GM19240 (cell line): Measurements from ENCODE around the gene C5AR1.
A peak's percentile ranks its signal among the peaks of the same experiment; 100 is the strongest.
"Not testable (repeated sequence)": the region's sequence is repeated elsewhere in the genome, so short reads cannot be mapped to it uniquely, and the experiment has no call there.

Source experiments
- DNase-seq: peaks from one replicate; pipeline ENCODE4 v3.0.0; 2011; ENCODE audit warnings: low spot score; ENCODE audit not compliant: insufficient read length

Gene C5AR1

DNA sequence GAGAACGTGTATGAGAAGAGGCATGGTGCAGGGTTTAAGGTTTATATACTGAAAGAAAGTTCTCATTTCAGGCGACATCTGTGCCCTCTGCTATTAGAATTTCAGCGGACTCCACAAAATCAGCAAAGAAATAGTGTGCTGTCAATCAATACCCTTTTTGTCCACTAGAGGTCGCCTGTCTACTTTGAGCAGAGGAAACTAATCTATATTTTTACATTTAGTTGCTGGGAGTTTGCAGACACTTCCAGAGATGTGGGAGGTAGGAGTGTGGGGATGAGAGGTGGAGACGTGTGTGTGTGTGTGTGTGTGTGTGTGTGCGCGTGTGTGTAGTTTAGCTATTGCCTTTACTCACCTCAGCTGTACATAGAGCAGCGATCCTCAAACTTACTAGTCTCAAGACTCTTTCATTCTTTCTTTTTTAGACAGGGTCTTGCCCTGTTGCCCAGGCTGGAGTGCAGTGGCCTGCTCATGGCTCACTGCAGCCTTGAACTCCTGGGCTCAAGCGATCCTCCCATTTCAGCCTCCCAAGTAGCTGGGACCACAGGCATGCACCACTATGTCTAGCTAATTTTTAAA is 25.2 kb upstream of the C5AR1 start:
- DNase-seq = no peak

DNA sequence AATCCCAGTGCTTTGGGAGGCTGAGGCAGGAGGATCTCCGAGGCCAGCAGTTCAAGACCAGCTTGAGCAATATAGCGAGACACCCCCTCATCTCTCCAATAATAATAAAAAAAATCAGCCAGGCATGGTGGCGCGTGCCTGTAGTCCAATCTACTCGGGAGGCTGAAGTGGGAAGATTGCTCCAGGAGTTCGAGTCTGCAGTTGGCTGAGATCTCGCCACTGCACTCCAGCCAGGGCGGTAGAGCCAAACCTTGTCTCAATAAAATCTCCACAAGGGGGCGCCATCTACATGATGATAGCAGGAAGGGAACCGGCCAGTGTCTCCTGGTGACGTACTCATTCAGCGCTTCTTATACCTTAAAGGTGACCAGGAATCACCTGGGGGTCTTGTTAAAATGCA is 13.6 kb upstream of the C5AR1 start:
- DNase-seq = peak; percentile 79

DNA sequence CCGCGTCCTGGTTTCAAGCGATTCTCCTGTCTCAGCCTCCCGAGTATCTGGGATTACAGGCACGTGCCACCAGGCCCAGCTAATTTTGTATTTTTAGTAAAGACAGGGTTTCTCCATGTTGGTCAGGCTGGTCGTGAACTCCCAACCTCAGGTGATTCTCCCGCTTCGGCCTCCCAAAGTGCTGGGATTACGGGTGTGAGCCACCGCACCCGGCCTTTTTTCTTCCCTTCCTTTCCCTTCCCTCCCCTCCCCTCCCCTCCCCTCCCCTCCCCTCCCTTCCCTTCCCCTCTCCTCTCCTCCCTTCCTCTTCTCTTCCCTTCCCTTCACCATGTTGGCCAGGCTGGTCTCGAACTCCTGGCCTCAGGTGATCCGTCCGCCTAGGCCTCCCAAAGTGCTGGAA is 8.8 kb upstream of the C5AR1 start:
- DNase-seq = not testable (repeated sequence)

DNA sequence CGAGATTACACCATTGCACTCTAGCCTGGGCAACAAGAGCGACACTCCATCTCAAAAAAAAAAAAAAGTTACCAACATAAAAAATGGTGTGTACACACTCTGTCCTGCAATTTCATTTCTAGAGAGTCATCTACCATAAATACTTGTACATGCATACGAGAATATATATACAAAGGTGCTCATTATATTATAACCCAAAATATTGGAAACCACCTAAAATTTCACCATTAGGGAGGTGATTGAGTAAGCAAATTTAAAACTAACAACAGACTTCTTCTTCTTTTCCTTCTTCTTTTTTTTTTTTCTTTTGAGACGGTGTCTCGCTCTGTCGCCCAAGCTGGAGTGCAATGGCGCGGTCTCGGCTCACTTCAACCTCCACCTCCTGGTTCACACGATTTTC is 7.4 kb upstream of the C5AR1 start:
- no peak for DNase-seq

DNA sequence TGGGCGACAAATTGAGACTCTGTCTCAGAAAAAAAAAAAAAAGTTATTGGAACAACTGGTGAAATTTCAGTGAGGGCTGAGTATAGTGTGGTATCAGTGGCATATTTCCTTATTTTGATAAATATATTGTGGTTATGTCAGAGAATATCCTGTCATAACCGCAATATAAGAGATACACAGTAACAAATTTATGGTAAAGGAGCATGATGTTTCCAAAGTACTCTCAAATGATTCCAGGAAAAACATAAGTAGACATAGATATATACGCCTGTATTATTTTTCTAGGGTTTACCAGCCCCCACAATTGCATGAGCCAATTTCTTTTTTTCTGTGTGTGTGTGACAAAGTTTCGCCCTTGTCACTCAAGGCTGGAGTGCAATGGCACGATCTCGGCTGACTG is 5.7 kb upstream of the C5AR1 start:
- DNase-seq = no peak

DNA sequence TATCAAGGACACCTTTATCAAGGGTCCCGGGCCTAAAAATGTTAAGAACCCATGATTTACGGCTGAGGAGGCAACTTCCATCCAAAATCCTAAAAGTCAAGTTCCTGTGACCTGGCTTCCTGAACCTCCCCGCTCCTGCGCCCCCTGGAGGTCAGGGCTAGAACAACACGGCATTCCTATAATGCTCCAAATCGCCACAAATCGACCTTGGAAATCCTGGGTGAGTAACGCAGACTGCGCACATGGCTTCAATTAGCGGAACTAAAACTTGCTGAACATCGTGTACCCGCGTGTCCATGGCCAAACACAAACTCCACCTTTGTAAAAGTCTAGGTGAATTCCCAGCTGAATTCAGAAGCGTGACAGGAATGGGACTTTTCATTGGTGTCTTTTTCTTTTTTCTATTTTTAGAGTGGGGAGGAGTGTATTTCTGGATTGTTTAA is 4.3 kb upstream of the C5AR1 start:
- DNase-seq = peak; percentile 27

DNA sequence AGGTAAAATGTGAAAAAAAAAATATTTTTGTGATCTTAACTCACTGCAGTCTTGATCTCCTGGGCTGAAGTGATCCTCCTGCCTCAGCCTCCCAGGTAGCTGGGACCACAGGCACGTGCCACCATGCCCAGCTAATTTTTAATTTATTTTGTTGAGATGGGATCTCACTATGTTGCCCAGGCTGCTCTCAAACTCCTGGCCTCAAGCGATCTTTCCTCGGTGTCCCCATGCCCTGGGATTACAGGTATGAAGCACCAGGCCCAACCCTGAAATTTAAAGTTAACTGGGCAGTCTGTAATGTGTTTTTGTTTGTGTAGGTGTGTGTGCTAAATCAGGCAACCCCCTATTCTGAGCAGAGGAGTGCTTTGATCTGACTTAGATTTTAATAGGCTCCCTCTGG is 3.4 kb upstream of the C5AR1 start:
- no peak for DNase-seq

DNA sequence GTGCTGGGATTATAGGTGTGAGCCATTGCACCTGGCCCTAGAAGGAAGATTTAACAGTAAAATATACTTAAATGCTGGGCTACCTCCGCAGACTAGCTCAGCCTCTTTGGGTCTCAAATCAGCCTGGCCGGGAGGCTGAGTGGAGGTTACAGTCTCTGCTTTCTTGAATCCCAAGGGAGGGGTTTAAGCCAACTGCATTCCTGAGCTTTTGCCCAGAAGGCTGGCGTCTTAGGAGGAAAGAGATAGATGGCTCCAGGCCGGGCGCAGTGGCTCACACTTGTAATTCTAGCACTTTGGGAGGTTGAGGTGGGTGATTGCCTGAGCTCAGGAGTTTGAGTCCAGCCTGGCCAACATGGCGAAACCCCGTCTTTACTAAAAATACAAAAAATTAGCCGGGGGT is 623 bp upstream of the C5AR1 start:
- no peak for DNase-seq

DNA sequence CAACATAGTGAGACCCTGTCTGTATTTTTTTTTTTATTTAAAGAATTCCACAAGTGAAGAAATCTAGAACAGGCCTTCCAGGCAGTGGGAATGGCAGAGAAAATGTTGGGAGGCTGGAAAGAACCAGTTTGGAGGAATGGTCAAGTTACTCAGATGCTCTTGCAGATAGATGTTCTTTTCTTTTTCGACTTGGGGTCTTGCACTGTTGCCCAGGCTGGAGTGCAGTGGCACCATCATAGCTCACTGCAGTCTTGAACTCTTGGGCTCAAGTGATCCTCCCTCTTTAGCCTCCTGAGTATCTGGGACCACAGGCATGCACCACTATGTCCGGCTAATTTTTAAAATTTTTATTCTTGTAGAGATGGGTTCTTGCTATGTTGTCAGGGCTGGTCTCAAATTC is 662 bp downstream of the C5AR1 start:
- no peak for DNase-seq

DNA sequence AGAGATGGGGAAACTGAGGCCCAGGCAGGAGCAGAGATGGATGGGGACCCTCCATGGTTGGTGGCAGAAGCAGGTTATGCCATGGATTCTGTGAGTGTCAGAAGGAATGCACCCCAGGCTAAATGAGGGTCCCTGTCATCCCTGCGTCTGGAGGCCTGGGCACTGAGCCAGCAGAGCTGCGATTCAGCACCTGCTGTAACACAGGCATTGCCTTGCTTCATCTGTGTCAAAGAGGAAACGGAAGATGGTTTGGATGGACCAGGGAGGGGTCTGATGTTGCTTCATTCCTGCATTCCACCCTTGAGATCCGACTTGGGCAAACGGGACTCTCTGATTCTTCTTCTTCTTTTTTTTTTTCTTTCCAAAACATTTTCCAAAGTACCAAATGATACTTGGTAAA is 1.2 kb downstream of the C5AR1 start:
- no peak for DNase-seq

DNA sequence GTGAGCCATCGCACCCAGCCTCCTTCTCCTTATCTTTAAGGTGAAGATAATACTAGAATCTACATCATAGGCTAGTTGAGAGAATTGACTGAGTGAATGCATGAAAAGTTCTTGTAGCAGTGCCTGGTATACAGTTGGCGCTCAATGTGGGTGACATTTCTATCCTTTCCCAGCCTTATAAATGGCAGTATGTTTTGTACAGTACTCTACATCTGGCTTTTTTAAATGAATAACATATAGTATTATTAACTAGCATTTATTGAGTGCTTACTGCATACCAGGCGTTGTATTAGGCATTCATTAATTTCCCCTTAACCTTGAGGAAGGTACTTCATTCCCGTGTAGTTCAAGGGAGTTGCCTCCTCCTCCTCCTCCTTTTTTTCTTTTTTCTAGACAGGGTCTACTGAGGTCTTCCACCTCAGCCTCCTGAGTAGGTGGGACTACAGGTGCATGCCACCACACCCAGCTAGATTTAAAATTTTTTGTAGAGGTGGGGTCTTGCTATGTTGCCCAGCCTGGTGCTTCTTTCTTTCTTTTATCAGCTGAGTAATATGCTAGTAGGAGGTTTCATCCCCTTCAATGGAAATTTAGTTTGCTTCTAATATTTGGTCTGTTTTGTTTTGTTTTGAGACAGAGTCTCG is 2.8 kb downstream of the C5AR1 start:
- DNase-seq = no peak

DNA sequence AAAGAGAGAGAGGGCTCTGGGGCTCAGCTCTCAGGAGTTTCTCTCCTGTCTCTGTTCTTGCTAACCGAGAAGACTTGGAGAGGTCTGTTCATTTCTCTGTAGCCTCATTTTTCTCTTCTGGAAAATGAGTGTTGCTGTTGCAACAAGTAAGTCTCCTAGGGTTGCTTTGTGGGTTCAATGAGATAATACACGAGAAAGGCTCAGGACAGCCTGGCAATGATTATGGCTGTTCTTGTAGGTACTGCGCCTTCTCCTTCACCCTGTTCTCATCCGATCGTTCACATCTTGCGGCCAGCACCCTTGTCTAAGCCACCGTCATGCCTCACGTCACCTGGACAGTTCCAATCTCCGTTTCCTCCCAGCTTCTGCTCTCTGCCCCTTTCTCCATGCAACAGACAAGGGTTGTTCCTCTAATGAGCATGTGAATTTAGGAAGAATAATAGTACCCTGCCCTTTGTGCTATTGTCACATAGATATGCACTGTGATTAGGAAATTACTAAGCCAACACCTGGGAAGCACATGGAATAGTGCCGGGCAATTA is 4.2 kb downstream of the C5AR1 start:
- no peak for DNase-seq

DNA sequence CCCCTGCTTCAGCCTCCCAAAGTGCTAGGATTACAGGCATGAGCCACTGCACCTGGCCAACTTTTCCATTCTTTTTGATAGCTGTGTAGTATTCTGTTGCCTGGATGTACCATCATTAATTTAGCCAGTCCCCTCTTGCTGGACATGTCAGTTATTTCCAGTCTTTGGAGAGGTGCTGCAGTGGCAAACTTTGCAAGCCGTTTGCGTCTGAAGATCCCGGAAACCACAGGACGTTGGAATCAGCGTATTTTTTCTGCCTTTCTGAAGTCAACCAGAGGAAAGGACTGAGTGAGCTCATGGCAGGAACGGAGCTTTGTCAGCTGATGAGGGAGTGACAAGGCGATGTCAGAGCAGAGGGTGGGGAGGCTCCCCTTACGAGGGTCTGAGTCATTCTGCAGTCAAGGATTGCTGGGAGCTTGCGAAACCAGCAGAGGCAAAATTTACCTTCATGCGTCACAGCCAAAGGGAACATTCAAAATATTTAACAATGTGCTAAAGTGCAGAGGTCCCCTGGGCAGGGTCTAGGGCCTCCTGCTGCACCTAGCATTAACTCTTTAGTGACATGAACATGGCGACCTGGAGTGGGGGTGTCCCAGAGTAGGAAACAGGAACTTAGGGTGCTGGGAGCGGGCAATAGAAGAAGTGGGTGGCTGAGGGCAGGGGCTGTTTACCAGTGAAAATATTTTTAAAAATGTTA is 5.6 kb downstream of the C5AR1 start:
- no peak for DNase-seq

DNA sequence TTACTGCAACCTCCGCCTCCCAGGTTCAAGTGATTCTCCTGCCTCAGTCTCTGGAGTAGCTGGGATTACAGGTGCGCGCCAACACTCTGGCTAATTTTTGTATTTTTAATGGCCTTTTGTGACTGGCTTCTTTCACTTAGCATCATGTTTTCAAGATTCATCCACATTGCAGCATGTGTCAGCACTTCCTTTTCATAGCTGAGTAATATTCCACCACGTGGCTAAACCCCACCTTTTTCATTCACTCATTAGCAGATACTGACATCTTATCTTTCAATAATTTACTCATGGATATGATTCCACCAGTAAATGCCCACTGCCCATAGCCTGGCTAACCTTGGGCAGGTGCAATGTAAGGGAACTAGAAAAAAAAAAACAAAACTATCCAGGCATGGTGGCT is 6.9 kb downstream of the C5AR1 start:
- DNase-seq = no peak

DNA sequence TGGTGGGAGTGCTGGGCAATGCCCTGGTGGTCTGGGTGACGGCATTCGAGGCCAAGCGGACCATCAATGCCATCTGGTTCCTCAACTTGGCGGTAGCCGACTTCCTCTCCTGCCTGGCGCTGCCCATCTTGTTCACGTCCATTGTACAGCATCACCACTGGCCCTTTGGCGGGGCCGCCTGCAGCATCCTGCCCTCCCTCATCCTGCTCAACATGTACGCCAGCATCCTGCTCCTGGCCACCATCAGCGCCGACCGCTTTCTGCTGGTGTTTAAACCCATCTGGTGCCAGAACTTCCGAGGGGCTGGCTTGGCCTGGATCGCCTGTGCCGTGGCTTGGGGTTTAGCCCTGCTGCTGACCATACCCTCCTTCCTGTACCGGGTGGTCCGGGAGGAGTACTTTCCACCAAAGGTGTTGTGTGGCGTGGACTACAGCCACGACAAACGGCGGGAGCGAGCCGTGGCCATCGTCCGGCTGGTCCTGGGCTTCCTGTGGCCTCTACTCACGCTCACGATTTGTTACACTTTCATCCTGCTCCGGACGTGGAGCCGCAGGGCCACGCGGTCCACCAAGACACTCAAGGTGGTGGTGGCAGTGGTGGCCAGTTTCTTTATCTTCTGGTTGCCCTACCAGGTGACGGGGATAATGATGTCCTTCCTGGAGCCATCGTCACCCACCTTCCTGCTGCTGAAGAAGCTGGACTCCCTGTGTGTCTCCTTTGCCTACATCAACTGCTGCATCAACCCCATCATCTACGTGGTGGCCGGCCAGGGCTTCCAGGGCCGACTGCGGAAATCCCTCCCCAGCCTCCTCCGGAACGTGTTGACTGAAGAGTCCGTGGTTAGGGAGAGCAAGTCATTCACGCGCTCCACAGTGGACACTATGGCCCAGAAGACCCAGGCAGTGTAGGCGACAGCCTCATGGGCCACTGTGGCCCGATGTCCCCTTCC is 10.5 kb downstream of the C5AR1 start:
- DNase-seq = no peak

DNA sequence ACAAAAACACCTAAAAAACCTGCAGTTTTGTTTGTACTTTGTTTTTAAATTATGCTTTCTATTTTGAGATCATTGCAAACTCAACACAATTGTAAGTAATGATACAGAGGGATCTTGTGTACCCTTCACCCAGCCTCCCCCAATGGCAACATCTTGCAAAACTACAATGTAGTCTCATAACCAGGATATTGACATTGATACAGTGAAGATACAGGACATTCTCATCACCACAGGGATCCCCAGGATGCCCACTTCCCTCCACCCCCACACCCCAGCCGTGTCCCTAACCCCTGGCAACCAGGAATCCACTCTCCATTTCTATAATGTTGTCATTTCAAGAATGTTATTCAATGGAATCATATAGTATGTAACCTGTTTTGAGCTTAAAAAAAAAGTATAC is 12.0 kb downstream of the C5AR1 start:
- no peak for DNase-seq

DNA sequence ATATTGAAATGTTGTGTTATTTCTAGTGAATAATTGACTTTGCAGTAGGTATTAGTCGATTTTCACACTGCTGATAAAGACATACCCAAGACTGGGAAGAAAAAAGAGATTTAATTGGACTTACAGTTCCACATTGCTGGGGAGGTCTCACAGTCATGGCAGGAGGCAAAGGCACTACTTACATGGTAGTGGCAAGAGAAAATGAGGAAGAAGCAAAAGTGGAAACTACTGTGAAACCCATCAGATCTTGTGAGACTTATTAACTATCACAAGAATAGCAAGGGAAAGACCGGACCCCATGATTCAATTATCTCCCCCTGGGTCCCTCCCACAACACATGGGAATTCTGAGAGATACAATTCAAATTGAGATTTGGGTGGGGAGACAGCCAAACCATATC is 12.4 kb downstream of the C5AR1 start:
- no peak for DNase-seq

DNA sequence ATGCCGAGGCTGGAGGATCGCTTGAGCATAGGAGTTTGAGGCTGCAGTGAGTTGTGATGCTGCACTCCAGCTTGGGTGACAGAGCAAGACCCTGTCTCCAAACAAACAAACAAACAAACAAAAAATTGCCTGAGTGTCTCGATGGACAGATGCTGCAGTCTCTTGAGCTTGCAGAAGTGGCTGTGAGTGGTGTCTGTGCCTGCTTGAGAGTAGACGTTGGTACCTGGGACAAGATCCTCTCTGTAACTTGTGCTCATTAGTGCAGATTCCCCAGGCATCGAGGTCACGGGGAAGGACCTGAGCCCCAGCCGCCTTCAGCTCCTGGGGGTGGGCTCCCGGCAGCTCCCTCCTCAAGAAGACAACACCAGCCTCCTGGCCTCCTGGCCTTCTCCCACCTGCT is 13.7 kb downstream of the C5AR1 start:
- DNase-seq = no peak

DNA sequence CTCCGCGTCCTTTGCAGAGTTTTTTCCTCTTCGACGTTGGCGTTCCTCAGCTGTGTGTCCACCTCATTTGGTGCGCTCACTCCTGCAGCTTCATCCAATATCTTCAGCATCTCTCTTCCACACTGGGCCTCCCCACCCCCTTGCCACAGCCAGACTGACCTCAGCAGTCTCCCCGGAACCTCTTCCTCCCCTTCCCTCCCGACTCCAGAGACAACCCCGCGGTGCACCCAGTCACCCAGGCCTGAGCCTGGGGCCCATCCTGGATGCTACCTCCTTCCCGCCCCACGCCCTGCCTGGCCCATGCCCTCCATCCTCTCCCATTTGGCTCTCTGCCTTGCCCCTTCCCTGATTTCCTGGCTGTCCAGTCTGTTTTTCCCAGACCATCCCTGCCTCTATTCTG is 14.2 kb downstream of the C5AR1 start:
- DNase-seq = no peak

DNA sequence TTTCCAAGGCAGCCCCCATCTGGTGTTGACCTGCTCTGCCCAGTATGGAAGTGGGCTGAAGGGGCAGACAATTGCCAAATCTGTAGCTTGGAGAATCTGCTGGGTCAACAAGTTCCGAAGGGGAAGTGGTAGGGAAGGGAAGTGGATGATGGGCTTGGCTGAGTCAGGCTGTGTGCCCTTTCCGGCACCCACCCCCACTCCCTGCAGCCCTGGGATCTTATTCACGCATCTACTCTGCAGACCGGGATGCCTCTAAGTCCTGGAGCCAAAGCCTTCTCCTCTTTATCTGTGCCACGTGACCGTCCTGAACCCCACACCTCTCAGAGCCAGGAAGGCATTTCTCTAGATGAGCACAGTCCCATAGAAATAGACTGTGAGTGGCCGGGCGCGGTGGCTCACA is 14.8 kb downstream of the C5AR1 start:
- DNase-seq = no peak

DNA sequence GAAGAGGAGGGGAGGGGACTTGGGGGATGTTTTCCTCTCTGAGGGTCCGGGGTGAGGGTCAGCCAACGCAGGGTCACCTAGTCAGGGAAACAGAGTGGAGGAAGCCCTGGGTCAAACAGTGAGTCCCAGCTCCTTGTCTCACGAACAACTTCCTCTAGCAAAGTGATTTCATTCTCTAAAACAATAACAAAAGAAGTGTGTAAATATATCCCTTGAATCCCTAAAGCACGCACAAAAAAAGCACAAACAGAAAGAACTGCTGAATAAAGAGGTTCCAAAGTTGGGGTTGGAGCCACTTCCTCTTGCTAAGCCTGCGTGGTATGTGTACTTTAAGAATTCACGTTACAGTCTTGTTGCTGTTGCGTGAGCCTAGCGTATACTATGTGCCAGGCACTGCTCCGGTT is 20.8 kb downstream of the C5AR1 start:
- no peak for DNase-seq

DNA sequence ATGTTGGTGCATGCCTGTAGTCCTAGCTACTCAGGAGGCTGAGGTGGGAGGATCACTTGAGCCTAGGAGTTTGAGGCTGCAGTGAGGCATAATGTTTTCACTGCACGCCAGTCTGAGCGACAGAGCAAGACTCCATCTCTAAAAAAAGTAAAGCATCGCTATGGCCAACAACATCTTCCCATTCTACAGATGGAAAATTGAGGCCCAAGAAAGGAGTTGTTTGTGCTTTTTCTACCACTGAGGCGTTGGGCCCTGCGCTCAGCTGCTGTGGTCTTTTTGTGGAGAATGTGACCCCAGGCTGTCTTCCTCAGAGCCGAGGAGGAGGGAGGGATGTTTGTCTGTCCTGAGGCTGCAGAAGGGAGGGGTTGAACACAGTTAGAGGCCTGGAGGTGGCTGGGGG is 21.8 kb downstream of the C5AR1 start:
- DNase-seq = no peak
